A549 treated with RU486 at 1 μM for 4 hours (cell line): ENCODE data around the gene TRIM65. TPM values are rescaled to one million over a fixed set of nuclear protein-coding genes. Genes with fewer than 3 reads are reported as not detected.

Experiments
- total RNA-seq: library from RNA; stranded (reverse); fragments of 200-300 nt; extraction: Qiagen RNA extraction; gene quantifications from 5 replicates; pipeline ENCODE4 v1.2.3, GENCODE V29; 2022; ENCODE audit warnings: low read depth

Gene TRIM65, protein sequence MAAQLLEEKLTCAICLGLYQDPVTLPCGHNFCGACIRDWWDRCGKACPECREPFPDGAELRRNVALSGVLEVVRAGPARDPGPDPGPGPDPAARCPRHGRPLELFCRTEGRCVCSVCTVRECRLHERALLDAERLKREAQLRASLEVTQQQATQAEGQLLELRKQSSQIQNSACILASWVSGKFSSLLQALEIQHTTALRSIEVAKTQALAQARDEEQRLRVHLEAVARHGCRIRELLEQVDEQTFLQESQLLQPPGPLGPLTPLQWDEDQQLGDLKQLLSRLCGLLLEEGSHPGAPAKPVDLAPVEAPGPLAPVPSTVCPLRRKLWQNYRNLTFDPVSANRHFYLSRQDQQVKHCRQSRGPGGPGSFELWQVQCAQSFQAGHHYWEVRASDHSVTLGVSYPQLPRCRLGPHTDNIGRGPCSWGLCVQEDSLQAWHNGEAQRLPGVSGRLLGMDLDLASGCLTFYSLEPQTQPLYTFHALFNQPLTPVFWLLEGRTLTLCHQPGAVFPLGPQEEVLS
- total RNA-seq, result 29.4 to 42.9 TPM (median 34.9 TPM) in 5 replicates

GRCh38 chr17:75896415-75897159, at the start of gene TRIM65:
Gene TRIM65 (minus strand): TSS chr17:75896951. CDS start chr17:75896937, 14 bp downstream.

DNA sequence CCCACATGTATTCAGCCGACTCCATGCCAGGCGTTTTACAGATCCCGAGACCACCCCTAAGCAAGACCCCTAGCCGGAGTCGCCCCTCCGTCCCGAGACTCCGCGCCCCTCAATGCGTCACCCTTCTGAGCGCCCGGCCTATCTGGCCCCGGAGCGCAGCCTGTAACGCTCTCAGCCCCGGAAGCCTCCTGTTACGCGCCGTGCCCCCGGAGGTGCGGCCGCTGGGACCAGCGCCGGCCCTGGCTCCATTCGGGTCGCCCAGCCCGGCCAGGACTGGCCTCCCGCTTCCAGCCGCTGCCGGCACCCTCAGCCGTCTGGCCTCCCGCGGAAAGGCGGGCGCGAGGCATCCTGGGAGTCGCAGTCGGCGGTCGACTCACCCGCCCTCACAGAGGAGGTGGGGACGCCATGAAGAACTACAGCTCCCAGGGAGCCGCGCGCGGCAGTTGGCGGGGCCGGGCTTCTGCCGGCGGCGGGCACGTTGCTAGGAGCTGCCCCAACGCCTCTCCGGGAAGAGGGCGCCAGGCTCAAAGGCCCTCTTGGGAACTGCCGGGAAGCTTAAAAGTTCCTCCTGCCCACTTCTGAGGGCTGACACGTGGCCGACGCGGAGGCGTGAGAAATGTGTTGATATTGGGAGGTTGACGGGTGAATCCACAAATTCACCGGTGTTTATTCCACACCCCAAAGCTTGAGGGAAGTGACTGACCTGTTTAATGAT, 44.1 kb upstream of the TRIM65 start, which contains the start of gene FBF1:
TSS of gene FBF1 (minus strand) at position 316 of the 715 bp plus-strand sequence. CDS start 2,893 bp downstream, outside the sequence.

DNA sequence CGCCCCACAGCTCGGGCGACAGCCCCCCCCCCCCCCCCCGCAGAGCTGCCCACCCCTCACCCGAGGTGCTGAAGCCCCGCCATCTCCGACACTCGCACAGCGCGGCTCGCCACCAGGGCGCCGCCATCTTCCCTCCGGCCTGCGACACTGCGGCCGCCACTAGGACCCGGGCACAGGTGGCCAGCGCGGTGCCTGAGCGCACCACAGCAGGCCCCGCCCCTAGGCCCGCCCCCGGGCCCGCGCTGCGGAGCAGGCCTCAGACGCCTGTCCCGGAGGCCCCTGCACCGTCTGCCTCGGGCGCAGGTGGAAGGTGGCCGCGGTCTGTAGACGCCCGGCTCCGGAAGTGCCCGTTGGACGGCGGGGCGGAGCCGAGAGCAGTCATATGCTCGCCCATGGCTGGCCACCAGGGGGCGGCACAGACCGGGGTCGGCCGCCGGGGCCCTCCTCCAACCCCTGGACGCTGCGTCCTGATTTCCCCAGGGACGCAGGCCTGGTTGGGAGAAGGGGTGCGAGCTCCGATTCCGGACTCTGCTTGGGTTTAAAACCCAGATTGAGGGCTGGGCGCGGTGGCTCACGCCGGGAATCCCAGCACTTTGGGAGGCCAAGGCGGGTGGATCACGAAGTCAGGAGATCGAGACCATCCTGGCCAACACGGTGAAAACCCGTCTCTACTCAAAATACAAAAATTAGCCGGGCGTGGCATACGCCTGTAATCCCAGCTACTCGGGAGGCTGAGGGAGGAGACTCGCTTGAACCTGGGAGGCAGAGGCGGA, 8.2 kb upstream of the TRIM65 start, which contains the start of gene MRPL38:
TSS of gene MRPL38 (minus strand) at position 136 of the 773 bp plus-strand sequence. CDS start at position 127, 9 bp downstream.

GRCh38 chr17:75878174-75878998, 18.4 kb downstream of the TRIM65 start, which contains the start of gene TRIM47:
Gene TRIM47 (minus strand): TSS chr17:75878581. CDS start chr17:75878548, 33 bp downstream.

GRCh38 chr17:75855310-75856061, 41.3 kb downstream of the TRIM65 start, which contains the start of gene WBP2:
Gene WBP2 (minus strand): TSS chr17:75855335. CDS start chr17:75855297, 38 bp downstream.

GRCh38 chr17:75843577-75844529, 52.9 kb downstream of the TRIM65 start, which contains the start of gene UNC13D:
Gene UNC13D (minus strand): TSS chr17:75844404. CDS start chr17:75844337, 67 bp downstream.

Other genes starting within 250 kb of the TRIM65 start
- gene RECQL5, start 229.8 kb downstream of the TRIM65 start, total RNA-seq, result 16.6 to 26.3 TPM (median 25.0 TPM) in 5 replicates
- 103 to 124 TPM (median 110 TPM) in 5 replicates for gene SAP30BP, start 229.6 kb downstream of the TRIM65 start, total RNA-seq
- 40.8 to 63.1 TPM (median 55.6 TPM) in 5 replicates for gene ITGB4, start 175.5 kb downstream of the TRIM65 start, total RNA-seq
- 46.3 to 75.9 TPM (median 65.6 TPM) in 5 replicates for gene GALK1, start 131.8 kb downstream of the TRIM65 start, total RNA-seq
- 22.5 to 32.7 TPM (median 31.2 TPM) in 5 replicates for gene UNK, start 112.1 kb downstream of the TRIM65 start, total RNA-seq
- 3.5 to 4.4 TPM (median 3.9 TPM) in 5 replicates for gene UNC13D, start 52.5 kb downstream of the TRIM65 start, total RNA-seq
- 88.0 to 99.5 TPM (median 93.9 TPM) in 5 replicates for gene WBP2, start 41.6 kb downstream of the TRIM65 start, total RNA-seq
- 108 to 201 TPM (median 148 TPM) in 5 replicates for gene TRIM47, start 18.4 kb downstream of the TRIM65 start, total RNA-seq
- 95.6 to 147 TPM (median 115 TPM) in 5 replicates for gene MRPL38, start 7.9 kb upstream of the TRIM65 start, total RNA-seq
- gene FBF1, start 44.1 kb upstream of the TRIM65 start, total RNA-seq, result 5.4 to 9.8 TPM (median 7.7 TPM) in 5 replicates
- 14.9 to 20.3 TPM (median 16.5 TPM) in 5 replicates for gene ACOX1, start 82.2 kb upstream of the TRIM65 start, total RNA-seq
- 20.8 to 26.6 TPM (median 24.1 TPM) in 5 replicates for gene TEN1, start 82.3 kb upstream of the TRIM65 start, total RNA-seq
- 3.7 to 5.7 TPM (median 4.5 TPM) in 5 replicates for gene CDK3, start 103.9 kb upstream of the TRIM65 start, total RNA-seq
- 11.3 to 17.7 TPM (median 16.7 TPM) in 5 replicates for gene EVPL, start 130.4 kb upstream of the TRIM65 start, total RNA-seq
- 80.0 to 91.6 TPM (median 81.8 TPM) in 5 replicates for gene SRP68, start 175.6 kb upstream of the TRIM65 start, total RNA-seq
- gene GALR2, start 177.8 kb upstream of the TRIM65 start, total RNA-seq, result 0.87 to 1.8 TPM (median 1.4 TPM) in 5 replicates
- gene ZACN, start 182.2 kb upstream of the TRIM65 start, total RNA-seq, result 0.07 to 0.51 TPM (median 0.27 TPM) in 5 replicates
- 52.2 to 67.3 TPM (median 65.2 TPM) in 5 replicates for gene EXOC7, start 206.8 kb upstream of the TRIM65 start, total RNA-seq
- gene FOXJ1, start 244.3 kb upstream of the TRIM65 start, total RNA-seq, result 0.19 to 0.42 TPM (median 0.37 TPM) in 5 replicates